A549 (cell line): ENCODE measurements around the gene LIMCH1. TPM values are rescaled to one million over a fixed set of nuclear protein-coding genes. Genes with fewer than 3 reads are reported as not detected.

Experiments used
- ATAC-seq, 2 experiments: fragments of 200-7000 bp in 1 of 2; fragments of >200 bp in 1 of 2; cut with Nextera tagmentation in 1 of 2; cut with Tn5 transposase in 1 of 2; 3 replicates each; pipeline versions ENCODE4 v1.8.0 to v1.9.1; 2018 to 2020; ENCODE audit warnings: mild to moderate bottlenecking in 1 of 2, moderate library complexity in 1 of 2
- CTCF ChIA-PET: fragments of 300-600 bp; sonication (Branson Sonifier 250); formaldehyde crosslinking; extraction: SDS; loops from one replicate; lab custom pipeline; 2021; ENCODE audit warnings: antibody characterized with exemption, inconsistent platforms; lab: Yijun Ruan, JAX
- POLR2A ChIA-PET: fragments of 350-600 bp; formaldehyde crosslinking; extraction: SDS; loops from one replicate; lab custom pipeline; 2021; ENCODE audit warnings: antibody characterized with exemption, inconsistent platforms; lab: Yijun Ruan, JAX
- DNase-seq, 2 experiments: peaks; one replicate each; pipeline versions ENCODE4 v3.0.0 to v3.0.0-alpha.2; 2011 to 2016; ENCODE audit warnings: low read depth in 1 of 2, low spot score in 1 of 2
- FAIRE-seq: peaks from 2 replicates; lab custom pipeline; 2011; peaks lifted over from hg19 to GRCh38; lab: Jason Lieb, UNC
- H3K27ac ChIP-seq, 2 experiments: fragments of >200 bp; sonication (Bioruptor Twin); formaldehyde crosslinking; 3 replicates each; pipeline ENCODE4 v1.5.1; 2016 to 2017
- H3K4me1 ChIP-seq: fragments of >200 bp; sonication (Bioruptor Twin); formaldehyde crosslinking; 3 replicates; pipeline ENCODE4 v1.6.1; 2016
- H3K4me2 ChIP-seq: fragments of >200 bp; sonication (Bioruptor Twin); formaldehyde crosslinking; 3 replicates; pipeline ENCODE4 v1.6.1; 2016
- H3K4me3 ChIP-seq: fragments of >200 bp; sonication (Bioruptor Twin); formaldehyde crosslinking; 3 replicates; pipeline ENCODE4 v1.5.1; 2016
- H3K9me3 ChIP-seq: fragments of >200 bp; sonication (Bioruptor Twin); formaldehyde crosslinking; 3 replicates; pipeline ENCODE4 v1.6.1; 2016
- ATOH8 ChIP-seq: fragments of 250-450 bp; sonication (Bioruptor Pico); IDR thresholded peaks from 2 replicates; pipeline ENCODE4 v1.5.0; 2020; ENCODE audit warnings: low read depth, mild to moderate bottlenecking, moderate library complexity
- BHLHE40 ChIP-seq: IDR thresholded peaks from 2 replicates; pipeline ENCODE4 v1.6.1; 2012; ENCODE audit warnings: low read depth, low read length, inconsistent platforms
- CBX8 ChIP-seq: fragments of 200-600 bp; sonication (generic); IDR thresholded peaks from 2 replicates; pipeline ENCODE4 v1.6.1; 2016
- CEBPB ChIP-seq, 2 experiments: fragments of >200 bp in 1 of 2; sonication (Bioruptor Twin) in 1 of 2; formaldehyde crosslinking in 1 of 2; IDR thresholded peaks; 2 replicates each; pipeline ENCODE4 v1.6.1; 2012 to 2016
- EHF ChIP-seq: fragments of 250-450 bp; sonication (Bioruptor Pico); IDR thresholded peaks from 2 replicates; pipeline ENCODE4 v1.5.0; 2020; ENCODE audit warnings: mild to moderate bottlenecking
- EP300 ChIP-seq, 2 experiments: fragments of >200 bp; sonication (Bioruptor Twin); formaldehyde crosslinking; IDR thresholded peaks; 2 replicates in 1 of 2; 3 replicates in 1 of 2; pipeline ENCODE4 v1.6.1; 2016 to 2017
- FOXS1 ChIP-seq: fragments of 250-450 bp; sonication (Bioruptor Pico); IDR thresholded peaks from 2 replicates; pipeline ENCODE4 v1.5.0; 2020; ENCODE audit warnings: mild to moderate bottlenecking, moderate library complexity
- HDAC2 ChIP-seq: fragments of 200-600 bp; sonication (generic); IDR thresholded peaks from 2 replicates; pipeline ENCODE4 v1.6.1; 2016
- KDM5A ChIP-seq: fragments of 200-600 bp; sonication (generic); IDR thresholded peaks from 2 replicates; pipeline ENCODE4 v1.6.1; 2016; ENCODE audit warnings: antibody characterized with exemption, mild to moderate bottlenecking
- MAFK ChIP-seq: fragments of 450-650 bp; IDR thresholded peaks from 2 replicates; pipeline ENCODE4 v1.6.1; 2014; ENCODE audit not compliant: partially characterized antibody
- POLR2AphosphoS2 ChIP-seq: conservative IDR thresholded peaks from 2 replicates; pipeline ENCODE4 v1.6.1; 2012; ENCODE audit warnings: low read length, improper control_type of control experiment, inconsistent platforms
- RNF2 ChIP-seq: fragments of 200-600 bp; sonication (generic); IDR thresholded peaks from 2 replicates; pipeline ENCODE4 v1.6.1; 2016; ENCODE audit warnings: low read depth, mild to moderate bottlenecking, antibody characterized with exemption, moderate library complexity, borderline replicate concordance
- SREBF2 ChIP-seq: fragments of 450-650 bp; IDR thresholded peaks from 2 replicates; pipeline ENCODE4 v1.6.1; 2014; ENCODE audit warnings: mild to moderate bottlenecking, moderate library complexity
- TFCP2L1 ChIP-seq: fragments of 250-450 bp; sonication (Bioruptor Pico); IDR thresholded peaks from 2 replicates; pipeline ENCODE4 v1.5.0; 2021; ENCODE audit warnings: mild to moderate bottlenecking
- ZC3H11A ChIP-seq: fragments of 450-650 bp; IDR thresholded peaks from 2 replicates; pipeline ENCODE4 v1.6.1; 2014; ENCODE audit warnings: antibody characterized with exemption, mild to moderate bottlenecking
- ZFP36 ChIP-seq: fragments of 450-650 bp; IDR thresholded peaks from 2 replicates; pipeline ENCODE4 v1.6.1; 2014; ENCODE audit warnings: borderline replicate concordance; ENCODE audit not compliant: partially characterized antibody
- WGBS: methylation state at CpG from one replicate; pipeline ENCODE4 v1.1.6; 2017; ENCODE audit errors: missing lambda C conversion rate; 5-methylcytosine and 5-hydroxymethylcytosine counted together
- polyA plus RNA-seq, 4 experiments: library from polyadenylated mRNA; depleted of rRNA in 3 of 4; stranded (reverse); fragments of >200 nt; fragmentation: RNase III in 1 of 4; extraction: RNeasy Plus Mini Kit Qiagen cat#74134 plus additional on column Dnase treatment in 1 of 4; gene quantifications; 2 replicates in 3 of 4; 3 replicates in 1 of 4; pipeline ENCODE4 v1.2.3, GENCODE V29; 2011 to 2017
- TF ChIP-seq, protein P1 (sequence below): fragments of 200-600 bp; sonication (generic); IDR thresholded peaks from 2 replicates; pipeline ENCODE4 v1.6.1; 2016; ENCODE audit warnings: antibody characterized with exemption, mild to moderate bottlenecking, moderate library complexity
- TF ChIP-seq, protein P2 (sequence below): IDR thresholded peaks from 2 replicates; pipeline ENCODE4 v1.6.1; 2012
- TF ChIP-seq, protein P3 (sequence below): IDR thresholded peaks from 2 replicates; pipeline ENCODE4 v1.6.1; 2012
- TF ChIP-seq, protein P4 (sequence below): fragments of 250-450 bp; sonication (Bioruptor Pico); IDR thresholded peaks from 2 replicates; pipeline ENCODE4 v1.5.0; 2021; ENCODE audit warnings: mild to moderate bottlenecking, moderate library complexity, borderline replicate concordance

The LIMCH1 gene
- polyA plus RNA-seq, 2 of the 4 experiments (the other 2 are of a cell fraction): 52.9 to 88.9 TPM

DNA sequence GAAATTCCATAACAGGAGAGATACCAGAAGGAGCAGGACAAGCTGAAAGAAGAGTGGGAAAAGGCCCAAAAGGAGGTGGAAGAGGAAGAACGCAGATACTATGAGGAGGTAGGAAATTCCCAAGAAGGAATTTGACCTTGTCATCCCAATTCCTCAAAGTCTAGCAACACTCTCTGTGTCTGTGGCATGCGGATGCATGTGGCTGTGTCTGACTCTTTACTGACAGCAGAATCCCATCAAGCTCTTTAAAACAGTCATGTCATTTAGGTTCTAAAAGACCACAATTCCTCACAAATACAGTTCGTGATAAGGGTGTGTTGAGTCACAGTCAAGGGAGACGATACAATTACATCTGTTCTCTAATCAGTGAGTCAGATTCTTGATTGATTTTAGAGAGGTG, 142.0 kb downstream of the LIMCH1 start:
- POLR2A ChIA-PET: no interaction called here
- H3K4me1 ChIP-seq: no peaks in the 10 kb centered on the region
- TF ChIP-seq KDM5A (no peak), RNF2 (no peak), BHLHE40 (no peak)
- TF ChIP-seq, protein P1, sequence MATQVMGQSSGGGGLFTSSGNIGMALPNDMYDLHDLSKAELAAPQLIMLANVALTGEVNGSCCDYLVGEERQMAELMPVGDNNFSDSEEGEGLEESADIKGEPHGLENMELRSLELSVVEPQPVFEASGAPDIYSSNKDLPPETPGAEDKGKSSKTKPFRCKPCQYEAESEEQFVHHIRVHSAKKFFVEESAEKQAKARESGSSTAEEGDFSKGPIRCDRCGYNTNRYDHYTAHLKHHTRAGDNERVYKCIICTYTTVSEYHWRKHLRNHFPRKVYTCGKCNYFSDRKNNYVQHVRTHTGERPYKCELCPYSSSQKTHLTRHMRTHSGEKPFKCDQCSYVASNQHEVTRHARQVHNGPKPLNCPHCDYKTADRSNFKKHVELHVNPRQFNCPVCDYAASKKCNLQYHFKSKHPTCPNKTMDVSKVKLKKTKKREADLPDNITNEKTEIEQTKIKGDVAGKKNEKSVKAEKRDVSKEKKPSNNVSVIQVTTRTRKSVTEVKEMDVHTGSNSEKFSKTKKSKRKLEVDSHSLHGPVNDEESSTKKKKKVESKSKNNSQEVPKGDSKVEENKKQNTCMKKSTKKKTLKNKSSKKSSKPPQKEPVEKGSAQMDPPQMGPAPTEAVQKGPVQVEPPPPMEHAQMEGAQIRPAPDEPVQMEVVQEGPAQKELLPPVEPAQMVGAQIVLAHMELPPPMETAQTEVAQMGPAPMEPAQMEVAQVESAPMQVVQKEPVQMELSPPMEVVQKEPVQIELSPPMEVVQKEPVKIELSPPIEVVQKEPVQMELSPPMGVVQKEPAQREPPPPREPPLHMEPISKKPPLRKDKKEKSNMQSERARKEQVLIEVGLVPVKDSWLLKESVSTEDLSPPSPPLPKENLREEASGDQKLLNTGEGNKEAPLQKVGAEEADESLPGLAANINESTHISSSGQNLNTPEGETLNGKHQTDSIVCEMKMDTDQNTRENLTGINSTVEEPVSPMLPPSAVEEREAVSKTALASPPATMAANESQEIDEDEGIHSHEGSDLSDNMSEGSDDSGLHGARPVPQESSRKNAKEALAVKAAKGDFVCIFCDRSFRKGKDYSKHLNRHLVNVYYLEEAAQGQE: no peak
- TF ChIP-seq, all 56 proteins: peak for 0
- ATAC-seq (no peak), DNase-seq (no peak), FAIRE-seq (no peak)
- no peak overlapping the region for H3K27ac ChIP-seq
- CTCF ChIA-PET: no interaction called here
- 81% methylated on average over 4 of the region's 4 CpGs for WGBS
- H3K4me2 ChIP-seq: no peak overlapping the region
- H3K4me3 ChIP-seq: no peak overlapping the region
- H3K9me3 ChIP-seq: no peaks in the 10 kb centered on the region

DNA sequence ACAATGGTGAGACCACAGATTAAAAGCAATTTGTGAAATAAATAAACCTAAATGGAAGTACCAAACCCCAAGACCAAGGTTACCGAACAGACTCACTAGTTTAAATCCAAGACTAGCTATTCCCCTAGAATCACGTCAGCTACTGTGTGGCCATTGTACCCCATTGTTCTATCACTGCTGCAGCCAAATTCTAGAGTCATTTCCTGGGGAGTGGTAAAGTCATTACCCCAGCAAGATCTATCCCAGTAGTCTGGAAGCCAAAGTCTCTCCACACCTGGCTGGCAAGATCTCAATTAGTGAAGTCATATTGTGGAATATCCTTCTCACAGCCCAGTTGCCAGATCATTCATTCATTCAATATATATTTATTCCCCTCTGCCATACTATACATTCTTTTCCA, 143.1 kb downstream of the LIMCH1 start:
- H3K9me3 ChIP-seq: no peaks in the 10 kb centered on the region
- no peak for TF ChIP-seq HDAC2
- no peak for TF ChIP-seq EHF (CRISPR knock-in tag)
- no peak for TF ChIP-seq ZC3H11A
- TF ChIP-seq SREBF2: no peak
- no peak for TF ChIP-seq FOXS1 (CRISPR knock-in tag)
- TF ChIP-seq POLR2AphosphoS2: no peak
- TF ChIP-seq EP300 (IDR thresholded peaks at IDR 0.05): no peak
- no peak for TF ChIP-seq CBX8
- TF ChIP-seq, protein P2, sequence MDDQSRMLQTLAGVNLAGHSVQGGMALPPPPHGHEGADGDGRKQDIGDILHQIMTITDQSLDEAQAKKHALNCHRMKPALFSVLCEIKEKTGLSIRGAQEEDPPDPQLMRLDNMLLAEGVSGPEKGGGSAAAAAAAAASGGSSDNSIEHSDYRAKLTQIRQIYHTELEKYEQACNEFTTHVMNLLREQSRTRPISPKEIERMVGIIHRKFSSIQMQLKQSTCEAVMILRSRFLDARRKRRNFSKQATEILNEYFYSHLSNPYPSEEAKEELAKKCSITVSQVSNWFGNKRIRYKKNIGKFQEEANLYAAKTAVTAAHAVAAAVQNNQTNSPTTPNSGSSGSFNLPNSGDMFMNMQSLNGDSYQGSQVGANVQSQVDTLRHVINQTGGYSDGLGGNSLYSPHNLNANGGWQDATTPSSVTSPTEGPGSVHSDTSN: no peak
- TF ChIP-seq CEBPB (IDR thresholded peaks at IDR 0.05): no peak
- TF ChIP-seq MAFK: no peak
- TF ChIP-seq TFCP2L1 (CRISPR knock-in tag): no peak
- TF ChIP-seq ATOH8: no peak
- TF ChIP-seq, protein P3, sequence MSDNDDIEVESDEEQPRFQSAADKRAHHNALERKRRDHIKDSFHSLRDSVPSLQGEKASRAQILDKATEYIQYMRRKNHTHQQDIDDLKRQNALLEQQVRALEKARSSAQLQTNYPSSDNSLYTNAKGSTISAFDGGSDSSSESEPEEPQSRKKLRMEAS: no peak
- TF ChIP-seq, protein P4, sequence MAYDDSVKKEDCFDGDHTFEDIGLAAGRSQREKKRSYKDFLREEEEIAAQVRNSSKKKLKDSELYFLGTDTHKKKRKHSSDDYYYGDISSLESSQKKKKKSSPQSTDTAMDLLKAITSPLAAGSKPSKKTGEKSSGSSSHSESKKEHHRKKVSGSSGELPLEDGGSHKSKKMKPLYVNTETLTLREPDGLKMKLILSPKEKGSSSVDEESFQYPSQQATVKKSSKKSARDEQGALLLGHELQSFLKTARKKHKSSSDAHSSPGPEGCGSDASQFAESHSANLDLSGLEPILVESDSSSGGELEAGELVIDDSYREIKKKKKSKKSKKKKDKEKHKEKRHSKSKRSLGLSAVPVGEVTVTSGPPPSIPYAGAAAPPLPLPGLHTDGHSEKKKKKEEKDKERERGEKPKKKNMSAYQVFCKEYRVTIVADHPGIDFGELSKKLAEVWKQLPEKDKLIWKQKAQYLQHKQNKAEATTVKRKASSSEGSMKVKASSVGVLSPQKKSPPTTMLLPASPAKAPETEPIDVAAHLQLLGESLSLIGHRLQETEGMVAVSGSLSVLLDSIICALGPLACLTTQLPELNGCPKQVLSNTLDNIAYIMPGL (CRISPR knock-in tag): no peak
- TF ChIP-seq ZFP36: no peak
- no peak for TF ChIP-seq RNF2
- TF ChIP-seq, all 56 proteins: peak for 0
- ChIA-PET CTCF (interaction anchor here (0.8 kb wide), 1 partner anchor 11 kb away, joined by 3 read pairs; no protein-coding TSS in a partner anchor), POLR2A (no interaction called here)
- DNase-seq (no peak), ATAC-seq (no peak), FAIRE-seq (no peak)
- WGBS: 93% methylated on average over 2 of the region's 2 CpGs
- H3K4me2 ChIP-seq: no peak overlapping the region
- no peak overlapping the region for H3K27ac ChIP-seq
- no peaks in the 10 kb centered on the region for H3K4me1 ChIP-seq
- H3K4me3 ChIP-seq: no peak overlapping the region
